Loucy (cell line): ENCODE measurements around the gene ALCAM.

Experiments used
- H2AFZ ChIP-seq: fragments of 200-600 bp; sonication (generic); 2 replicates; pipeline ENCODE4 v1.6.0; 2016; ENCODE audit warnings: antibody characterized with exemption, mild to moderate bottlenecking, low read length, moderate library complexity
- H3F3A ChIP-seq: fragments of 200-600 bp; 2 replicates; pipeline ENCODE4 v1.6.0; 2016; ENCODE audit warnings: antibody characterized with exemption, low read depth, mild to moderate bottlenecking
- H3K27me3 ChIP-seq: fragments of 200-600 bp; sonication (generic); 2 replicates; pipeline ENCODE4 v1.6.1; 2014; ENCODE audit warnings: low read length, mild to moderate bottlenecking; ENCODE audit not compliant: insufficient read depth, poor library complexity, severe bottlenecking
- H3K36me3 ChIP-seq: fragments of 200-600 bp; sonication (generic); 2 replicates; pipeline ENCODE4 v1.6.1; 2016; ENCODE audit warnings: low read length; ENCODE audit not compliant: insufficient read depth
- H3K4me1 ChIP-seq: fragments of 200-600 bp; sonication (generic); 2 replicates; pipeline ENCODE4 v1.5.1; 2014; ENCODE audit warnings: low read length, mild to moderate bottlenecking; ENCODE audit not compliant: insufficient read depth, poor library complexity, severe bottlenecking
- H3K4me2 ChIP-seq: fragments of 200-600 bp; sonication (generic); 2 replicates; pipeline ENCODE4 v1.6.0; 2014; ENCODE audit warnings: antibody characterized with exemption, low read length, low read depth, mild to moderate bottlenecking; ENCODE audit not compliant: poor library complexity, severe bottlenecking
- H3K4me3 ChIP-seq: fragments of 200-600 bp; sonication (generic); 2 replicates; pipeline ENCODE4 v1.5.1; 2014; ENCODE audit warnings: low read length, mild to moderate bottlenecking, mixed read lengths; ENCODE audit not compliant: poor library complexity, severe bottlenecking
- H3K79me2 ChIP-seq: fragments of 200-600 bp; sonication (generic); 2 replicates; pipeline ENCODE4 v1.6.1; 2014; ENCODE audit warnings: low read length; ENCODE audit not compliant: insufficient read depth
- H3K9ac ChIP-seq: fragments of 200-600 bp; sonication (generic); 2 replicates; pipeline ENCODE4 v1.6.0; 2014; ENCODE audit warnings: mild to moderate bottlenecking, low read depth, low read length, moderate library complexity; ENCODE audit not compliant: poor library complexity, severe bottlenecking
- H3K9me2 ChIP-seq: fragments of 200-600 bp; sonication (generic); replicated peaks from 2 replicates; pipeline ENCODE4 v1.6.1; 2016; ENCODE audit warnings: low read depth, low read length, mixed read lengths
- H3K9me3 ChIP-seq: fragments of 200-600 bp; sonication (generic); 2 replicates; pipeline ENCODE4 v1.6.1; 2014; ENCODE audit warnings: mild to moderate bottlenecking, antibody characterized with exemption, low read length, low read depth; ENCODE audit not compliant: insufficient read depth
- H4K20me1 ChIP-seq: fragments of 200-600 bp; sonication (generic); 2 replicates; pipeline ENCODE4 v1.6.0; 2014; ENCODE audit warnings: antibody characterized with exemption, low read length, mild to moderate bottlenecking; ENCODE audit not compliant: insufficient read depth, poor library complexity, severe bottlenecking
- CTCF ChIP-seq: fragments of 200-600 bp; sonication (generic); conservative IDR thresholded peaks from 2 replicates; pipeline ENCODE4 v1.5.1; 2014; ENCODE audit warnings: mild to moderate bottlenecking, antibody characterized with exemption, low read length
- EZH2phosphoT487 ChIP-seq: fragments of 200-600 bp; IDR thresholded peaks from 2 replicates; pipeline ENCODE4 v1.6.1; 2018; ENCODE audit warnings: antibody characterized with exemption, mild to moderate bottlenecking, moderate library complexity, borderline replicate concordance

Gene ALCAM

DNA sequence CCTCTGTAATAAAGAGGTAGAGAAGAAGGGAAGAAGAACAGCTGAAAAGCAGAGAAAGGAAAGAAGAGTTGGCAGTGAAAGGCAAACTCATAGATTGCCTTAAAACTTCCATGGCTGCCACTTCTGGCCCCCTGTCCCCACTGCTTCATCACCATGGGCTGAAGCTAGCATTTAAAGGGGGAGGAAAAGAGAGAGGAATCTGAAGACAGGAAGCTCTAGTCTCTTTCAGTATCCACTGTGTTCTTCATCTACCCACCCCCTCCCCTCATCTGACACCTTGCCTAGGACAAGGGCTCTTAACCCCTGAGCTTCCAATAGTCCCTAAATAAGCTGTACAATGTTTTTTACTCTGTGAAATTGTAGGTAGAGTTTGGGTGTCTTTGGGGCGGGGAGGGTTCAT is 60.6 kb downstream of the ALCAM start:
- no peaks in the 10 kb centered on the region for H3K79me2 ChIP-seq
- TF ChIP-seq EZH2phosphoT487 (no peak), CTCF (no peak)

GRCh38 chr3:105429034-105429762 is 62.5 kb downstream of the ALCAM start:
- no peak overlapping the region for H3K4me3 ChIP-seq
- TF ChIP-seq EZH2phosphoT487 (no peak), CTCF (no peak)
- H3K27me3 ChIP-seq: no peaks in the 10 kb centered on the region
- no peaks in the 10 kb centered on the region for H3K36me3 ChIP-seq
- no peak overlapping the region for H3K9ac ChIP-seq
- H3K79me2 ChIP-seq: no peaks in the 10 kb centered on the region
- no peaks in the 10 kb centered on the region for H3K4me1 ChIP-seq
- H4K20me1 ChIP-seq: no peaks in the 10 kb centered on the region
- H3K9me3 ChIP-seq: no peaks in the 10 kb centered on the region
- no peaks in the 10 kb centered on the region for H3F3A ChIP-seq
- no peak overlapping the region for H2AFZ ChIP-seq
- H3K4me2 ChIP-seq: no peak overlapping the region
- H3K9me2 ChIP-seq: no peaks in the 10 kb centered on the region

More for the DNA sequence above, 60.6 kb downstream of the ALCAM start:
- H4K20me1 ChIP-seq: no peaks in the 10 kb centered on the region
- no peak overlapping the region for H3K9ac ChIP-seq
- H3K4me2 ChIP-seq: no peak overlapping the region
- H3K9me2 ChIP-seq: no peaks in the 10 kb centered on the region
- H3K4me3 ChIP-seq: no peak overlapping the region
- no peaks in the 10 kb centered on the region for H3K4me1 ChIP-seq
- no peaks in the 10 kb centered on the region for H3K9me3 ChIP-seq
- H3K27me3 ChIP-seq: no peaks in the 10 kb centered on the region
- H3F3A ChIP-seq: no peaks in the 10 kb centered on the region
- no peaks in the 10 kb centered on the region for H3K36me3 ChIP-seq
- H2AFZ ChIP-seq: no peak overlapping the region

DNA sequence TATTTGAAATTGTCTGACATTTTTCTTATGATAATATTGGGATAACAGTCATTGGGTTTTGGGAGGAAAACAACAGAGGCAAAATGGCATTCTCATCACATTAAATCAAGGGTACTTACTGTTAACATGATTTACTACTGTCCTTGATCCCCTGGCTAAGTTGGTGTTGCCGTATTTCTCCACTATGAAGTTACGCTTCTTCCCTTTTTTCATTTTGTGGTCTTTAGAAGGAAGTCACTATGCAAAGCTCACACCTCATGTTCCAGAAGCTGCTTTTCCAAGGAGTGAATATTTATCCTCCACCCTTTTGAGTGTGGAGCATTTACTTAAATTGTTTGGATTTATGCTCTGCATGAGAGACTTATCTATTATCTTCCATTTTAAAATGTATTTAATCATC is 63.7 kb downstream of the ALCAM start:
- no peak overlapping the region for H2AFZ ChIP-seq
- no peaks in the 10 kb centered on the region for H4K20me1 ChIP-seq
- H3K4me1 ChIP-seq: no peaks in the 10 kb centered on the region
- H3K79me2 ChIP-seq: no peaks in the 10 kb centered on the region
- H3K27me3 ChIP-seq: no peaks in the 10 kb centered on the region
- H3K36me3 ChIP-seq: no peaks in the 10 kb centered on the region
- H3K9ac ChIP-seq: no peak overlapping the region
- no peak for TF ChIP-seq EZH2phosphoT487
- no peak for TF ChIP-seq CTCF
- no peaks in the 10 kb centered on the region for H3F3A ChIP-seq
- H3K9me3 ChIP-seq: no peaks in the 10 kb centered on the region
- H3K4me3 ChIP-seq: no peak overlapping the region
- H3K4me2 ChIP-seq: no peak overlapping the region
- no peaks in the 10 kb centered on the region for H3K9me2 ChIP-seq
